ENCODE measurements around the gene ITGA8.

GRCh38 chr10:15703151-15703880 lies 16.4 kb downstream of the ITGA8 start:
- TF ChIP-seq CTCF (IDR thresholded peaks at IDR 0.05; ENCODE audit: low read depth, low read length) (no peak), EZH2phosphoT487 (IDR thresholded peaks at IDR 0.05; ENCODE audit: low read depth) (no peak)
